ENCODE results near the gene GRIK4. TPM values are rescaled to one million over a fixed set of nuclear protein-coding genes. Genes with fewer than 3 reads are reported as not detected.

The GRIK4 gene
- total RNA-seq, 2 donors from 2014 or later: not detected

DNA sequence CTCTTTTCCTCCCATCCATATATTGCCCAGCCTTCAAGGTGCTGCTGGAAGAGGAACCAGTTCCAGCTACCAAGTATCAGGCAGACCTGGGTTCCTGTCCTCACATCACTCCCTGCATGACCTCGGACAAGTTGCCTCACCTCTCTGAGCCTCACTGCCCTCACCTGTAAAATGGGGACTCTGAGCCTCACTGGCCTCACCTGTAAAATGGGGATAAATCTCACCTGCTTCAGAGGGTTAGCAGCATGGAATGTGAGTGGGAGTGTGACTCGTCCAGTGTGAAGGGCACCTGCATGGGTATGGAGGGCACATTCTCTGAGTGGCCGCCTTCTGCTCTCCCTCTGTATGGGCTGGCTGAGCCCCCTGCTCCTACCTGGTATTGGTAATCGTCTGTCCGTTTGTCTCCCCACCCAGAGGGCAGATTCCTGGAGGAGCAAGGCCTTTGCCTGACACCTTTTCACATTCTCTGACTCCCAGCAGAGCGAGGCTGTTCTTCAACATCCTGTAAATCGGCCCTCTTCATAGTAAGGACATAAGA lies 3.7 kb downstream of the GRIK4 start:
- Mint-ChIP-seq H3K27me3 (peaks cover 48% of the 10 kb centered on the region), H3K4me3 (no peak overlapping the region), H3K4me1 (peaks cover 5% of the 10 kb centered on the region), H3K27ac (no peak overlapping the region), H3K36me3 (ENCODE audit: low read depth) (no peaks in the 10 kb centered on the region), H3K9me3 (no peaks in the 10 kb centered on the region)
- no peak for ATAC-seq (replicated peaks)

DNA sequence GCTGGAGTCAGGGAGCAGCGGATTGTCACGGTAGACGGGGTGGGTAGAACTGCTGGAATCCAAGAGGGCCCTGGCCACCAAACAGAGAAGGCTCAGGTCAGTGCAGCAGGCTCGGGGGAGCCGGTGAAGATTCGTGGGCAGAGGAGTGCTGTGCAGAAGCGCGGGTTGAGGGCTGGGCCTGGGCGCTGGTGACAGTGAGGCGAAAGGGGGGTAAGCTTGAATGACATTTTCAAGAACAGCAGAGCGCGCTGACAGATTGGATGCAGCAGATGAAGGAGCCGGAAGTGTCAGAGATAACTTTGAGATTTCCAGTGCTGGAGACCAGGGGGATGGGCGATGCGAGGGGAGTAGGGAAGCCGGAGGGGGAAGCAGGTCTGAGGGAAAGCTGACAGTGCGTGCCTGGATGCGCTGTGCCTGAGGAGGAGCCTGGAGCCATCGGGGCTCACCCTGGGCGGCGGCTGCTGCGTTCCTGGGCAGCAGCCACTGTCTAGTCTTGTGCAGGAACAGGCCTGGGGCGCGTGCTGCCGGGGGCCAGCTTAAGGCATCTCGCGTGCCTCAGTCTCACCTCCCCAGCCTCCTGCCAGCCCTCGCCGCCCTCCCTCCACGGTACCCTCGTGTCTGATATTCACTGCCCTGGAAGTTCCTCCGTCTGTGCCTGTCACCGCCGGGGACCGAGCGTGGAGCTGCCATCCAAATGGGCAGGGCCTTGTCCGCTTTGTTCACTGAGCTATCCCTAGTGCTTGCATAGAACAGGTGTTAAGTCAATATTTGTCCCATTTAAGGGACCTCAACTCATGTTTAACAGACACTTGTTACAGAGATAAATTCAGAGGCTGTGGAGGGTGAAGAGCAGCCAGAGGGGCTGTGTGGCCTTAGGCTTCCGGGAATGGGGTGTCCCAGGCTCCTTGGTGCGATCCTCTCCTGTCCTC lies 5.2 kb downstream of the GRIK4 start:
- H3K9me3 Mint-ChIP-seq: no peaks in the 10 kb centered on the region
- H3K27ac Mint-ChIP-seq: no peak overlapping the region
- no peaks in the 10 kb centered on the region for H3K4me1 Mint-ChIP-seq
- no peaks in the 10 kb centered on the region for H3K36me3 Mint-ChIP-seq (ENCODE audit: low read depth)
- H3K4me3 Mint-ChIP-seq: no peak overlapping the region
- H3K27me3 Mint-ChIP-seq: peaks cover 41% of the 10 kb centered on the region
- ATAC-seq (replicated peaks): no peak

DNA sequence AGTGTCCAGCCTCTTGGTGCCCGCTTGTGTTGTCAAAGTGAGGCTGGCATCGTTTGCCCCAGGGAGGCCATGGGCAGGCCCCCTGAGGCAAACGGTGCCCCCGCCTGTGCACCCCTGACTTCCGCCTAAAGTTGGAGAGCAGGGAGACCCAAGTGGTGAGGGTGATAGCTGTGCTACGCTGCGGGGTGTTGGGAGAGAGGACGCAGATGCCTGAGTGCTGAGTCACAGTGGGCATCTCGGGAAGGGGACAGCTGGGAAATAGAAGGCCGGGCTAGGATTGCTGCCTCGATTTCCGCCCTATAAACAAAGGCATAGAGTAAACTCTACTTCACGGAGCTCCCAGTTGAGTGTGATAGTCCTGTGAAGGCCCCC lies 5.8 kb downstream of the GRIK4 start:
- ATAC-seq (replicated peaks): no peak
- H3K36me3 Mint-ChIP-seq (ENCODE audit: low read depth): no peaks in the 10 kb centered on the region

DNA sequence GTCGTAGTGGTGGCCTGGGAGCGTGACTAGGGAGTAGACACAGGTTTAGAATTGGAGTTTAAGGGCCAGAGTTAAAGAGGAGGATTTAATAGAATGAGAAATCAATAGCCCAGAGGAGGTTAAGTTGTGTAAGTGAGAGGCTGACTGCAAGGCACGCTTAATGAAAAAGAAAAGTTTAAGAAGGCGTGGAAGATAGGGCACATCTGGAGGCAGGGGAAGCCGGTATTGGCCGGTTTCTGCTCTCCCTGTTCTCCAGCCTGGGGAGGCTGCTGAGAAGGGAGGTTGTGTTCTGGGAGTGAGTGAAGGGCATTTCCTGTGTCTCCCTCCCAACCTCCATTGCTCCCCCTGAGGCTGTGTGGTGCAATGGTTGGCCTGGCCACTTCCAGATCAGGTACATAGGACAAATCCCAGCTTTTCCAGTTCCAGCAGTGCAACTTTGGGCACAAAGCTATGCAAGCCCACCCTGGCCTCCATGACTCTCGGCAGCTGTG lies 6.3 kb downstream of the GRIK4 start:
- ATAC-seq (replicated peaks): no peak
- H3K27me3 Mint-ChIP-seq: peaks cover 44% of the 10 kb centered on the region
- no peaks in the 10 kb centered on the region for H3K9me3 Mint-ChIP-seq
- no peaks in the 10 kb centered on the region for H3K36me3 Mint-ChIP-seq (ENCODE audit: low read depth)
- H3K27ac Mint-ChIP-seq: no peak overlapping the region
- H3K4me3 Mint-ChIP-seq: no peak overlapping the region
- no peaks in the 10 kb centered on the region for H3K4me1 Mint-ChIP-seq

More for the DNA sequence above, 5.8 kb downstream of the GRIK4 start:
- Mint-ChIP-seq H3K27me3 (peaks cover 44% of the 10 kb centered on the region), H3K27ac (no peak overlapping the region), H3K9me3 (no peaks in the 10 kb centered on the region), H3K4me1 (no peaks in the 10 kb centered on the region), H3K4me3 (no peak overlapping the region)

DNA sequence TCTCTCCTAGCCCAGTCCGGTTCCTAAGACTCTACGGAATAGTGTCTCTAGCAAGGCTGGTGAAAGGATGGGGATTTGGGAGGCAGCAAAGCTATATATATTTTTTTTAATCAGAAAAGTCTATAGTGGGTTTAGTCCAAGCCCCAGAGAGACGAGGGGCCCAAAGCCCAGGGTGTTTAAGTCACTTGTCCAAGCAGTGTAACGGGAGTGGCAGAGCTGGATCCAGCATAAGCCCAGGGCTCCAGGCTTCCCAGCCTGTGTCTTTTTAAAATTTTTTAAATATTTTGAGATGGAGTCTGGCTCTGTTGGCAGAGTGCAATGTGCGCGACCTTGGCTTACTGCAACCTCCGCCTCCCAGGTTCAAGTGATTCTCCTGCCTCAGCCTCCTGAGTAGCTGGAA lies 6.8 kb downstream of the GRIK4 start:
- H3K27me3 Mint-ChIP-seq: peaks cover 38% of the 10 kb centered on the region
- no peaks in the 10 kb centered on the region for H3K36me3 Mint-ChIP-seq (ENCODE audit: low read depth)

DNA sequence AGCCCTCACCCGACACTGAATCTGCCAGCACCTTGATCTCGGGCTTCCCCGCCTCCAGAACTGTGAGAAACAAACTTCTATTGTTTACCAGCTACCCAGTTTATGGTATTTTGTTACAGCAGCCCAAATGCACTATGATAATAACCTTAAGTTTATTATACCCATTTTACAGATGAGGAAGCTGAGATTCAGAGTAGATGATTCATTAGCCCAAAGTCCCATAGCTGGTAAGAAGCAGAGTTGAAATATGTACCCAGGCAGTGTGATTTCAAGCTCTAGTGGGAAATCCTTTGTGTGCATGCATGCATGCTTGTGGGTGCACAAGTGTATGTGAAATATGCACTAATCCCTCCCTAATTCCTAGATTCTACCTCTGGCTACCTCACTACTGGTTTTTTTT lies 7.9 kb downstream of the GRIK4 start:
- Mint-ChIP-seq H3K36me3 (ENCODE audit: low read depth) (no peaks in the 10 kb centered on the region), H3K9me3 (no peaks in the 10 kb centered on the region), H3K27me3 (peaks cover 33% of the 10 kb centered on the region), H3K27ac (no peak overlapping the region), H3K4me3 (no peak overlapping the region), H3K4me1 (no peaks in the 10 kb centered on the region)
- ATAC-seq (replicated peaks): no peak

More for the DNA sequence above, 6.8 kb downstream of the GRIK4 start:
- Mint-ChIP-seq H3K9me3 (no peaks in the 10 kb centered on the region), H3K4me1 (no peaks in the 10 kb centered on the region), H3K4me3 (no peak overlapping the region), H3K27ac (no peak overlapping the region)
- no peak for ATAC-seq (replicated peaks)

DNA sequence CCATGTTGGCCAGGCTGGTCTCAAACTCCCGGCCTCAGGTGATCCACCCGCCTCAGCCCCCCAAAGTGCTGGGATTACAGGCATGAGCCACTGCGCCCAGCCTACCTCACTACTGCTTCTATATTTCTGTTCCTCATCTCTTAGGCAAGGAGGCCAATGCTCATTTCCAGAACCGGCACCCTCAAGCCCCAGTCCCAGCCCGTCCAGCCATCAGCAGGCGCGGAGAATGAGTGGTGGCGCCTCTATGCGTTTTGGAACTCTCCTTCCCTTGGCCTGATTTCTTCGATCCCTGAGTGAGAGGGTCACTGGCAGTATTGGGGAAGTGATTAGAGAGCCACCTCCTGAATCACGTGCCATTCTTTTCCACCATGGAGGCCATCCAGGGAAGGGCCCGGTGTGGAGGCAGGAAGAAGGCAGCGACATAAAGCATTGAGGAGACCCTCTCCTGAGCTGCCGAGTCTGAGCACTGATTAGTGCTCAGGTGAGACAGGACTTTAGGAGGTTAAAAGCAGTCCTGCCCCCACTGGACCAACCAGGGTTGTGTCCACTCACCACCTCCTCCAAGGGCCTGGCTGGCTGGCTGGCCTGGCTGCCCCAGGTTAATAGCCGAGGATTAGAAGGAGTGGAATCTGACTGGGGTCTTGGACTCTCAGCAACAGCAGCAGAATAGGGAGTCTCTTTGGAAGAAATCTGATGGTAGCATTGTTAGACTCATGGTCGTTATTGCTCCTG lies 8.7 kb downstream of the GRIK4 start:
- H3K4me1 Mint-ChIP-seq: no peaks in the 10 kb centered on the region
- no peak for ATAC-seq (replicated peaks)

DNA sequence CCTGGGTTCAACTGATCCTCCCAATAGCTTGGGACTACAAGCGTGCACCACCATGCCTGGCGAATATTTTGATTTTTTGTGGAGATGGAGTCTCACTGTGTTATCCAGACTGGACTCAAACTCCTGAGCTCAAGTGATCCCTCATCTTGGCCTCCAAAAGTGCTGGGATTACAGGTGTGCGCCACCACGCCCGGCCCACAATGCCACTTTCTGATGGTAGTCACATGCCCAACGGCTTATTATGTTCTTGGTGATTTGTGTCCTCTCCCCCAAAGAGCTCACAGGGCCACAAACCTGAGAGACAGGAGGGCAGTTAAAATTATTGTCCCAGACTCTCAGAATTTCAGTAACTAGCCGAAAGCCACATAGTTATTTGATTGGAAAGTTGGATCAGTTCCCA lies 9.6 kb downstream of the GRIK4 start:
- no peaks in the 10 kb centered on the region for H3K9me3 Mint-ChIP-seq
- H3K27me3 Mint-ChIP-seq: peaks cover 20% of the 10 kb centered on the region
- H3K4me1 Mint-ChIP-seq: no peaks in the 10 kb centered on the region
- no peak overlapping the region for H3K4me3 Mint-ChIP-seq
- H3K27ac Mint-ChIP-seq: no peak overlapping the region
- H3K36me3 Mint-ChIP-seq (ENCODE audit: low read depth): no peaks in the 10 kb centered on the region
- ATAC-seq (replicated peaks): no peak

More for the DNA sequence above, 8.7 kb downstream of the GRIK4 start:
- peaks cover 27% of the 10 kb centered on the region for H3K27me3 Mint-ChIP-seq
- no peaks in the 10 kb centered on the region for H3K36me3 Mint-ChIP-seq (ENCODE audit: low read depth)
- no peak overlapping the region for H3K4me3 Mint-ChIP-seq
- H3K9me3 Mint-ChIP-seq: no peaks in the 10 kb centered on the region
- no peak overlapping the region for H3K27ac Mint-ChIP-seq

DNA sequence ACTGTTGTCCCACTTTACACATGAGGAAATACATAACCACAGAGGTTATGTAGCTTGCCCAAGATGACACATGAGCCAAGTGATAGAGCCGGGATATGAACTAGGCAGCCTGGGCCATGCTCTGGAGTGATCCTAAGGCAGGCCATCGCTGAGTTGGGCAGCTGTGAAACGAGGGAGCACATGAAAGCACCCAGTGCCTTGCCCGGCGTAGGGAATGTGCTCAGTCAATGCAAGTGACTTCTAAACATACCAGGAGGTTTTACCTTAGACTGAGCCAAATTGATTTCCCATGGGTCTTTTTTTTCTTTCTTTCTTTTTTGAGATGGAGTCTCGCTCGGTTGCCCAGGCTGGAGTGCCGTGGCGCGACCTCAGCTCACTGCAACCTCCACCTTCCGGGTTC lies 10.5 kb downstream of the GRIK4 start:
- no peak overlapping the region for H3K4me3 Mint-ChIP-seq
- H3K4me1 Mint-ChIP-seq: no peaks in the 10 kb centered on the region
- no peak for ATAC-seq (replicated peaks)
- H3K9me3 Mint-ChIP-seq: no peaks in the 10 kb centered on the region
- no peak overlapping the region for H3K27ac Mint-ChIP-seq
- H3K36me3 Mint-ChIP-seq (ENCODE audit: low read depth): no peaks in the 10 kb centered on the region
- peaks cover 15% of the 10 kb centered on the region for H3K27me3 Mint-ChIP-seq

DNA sequence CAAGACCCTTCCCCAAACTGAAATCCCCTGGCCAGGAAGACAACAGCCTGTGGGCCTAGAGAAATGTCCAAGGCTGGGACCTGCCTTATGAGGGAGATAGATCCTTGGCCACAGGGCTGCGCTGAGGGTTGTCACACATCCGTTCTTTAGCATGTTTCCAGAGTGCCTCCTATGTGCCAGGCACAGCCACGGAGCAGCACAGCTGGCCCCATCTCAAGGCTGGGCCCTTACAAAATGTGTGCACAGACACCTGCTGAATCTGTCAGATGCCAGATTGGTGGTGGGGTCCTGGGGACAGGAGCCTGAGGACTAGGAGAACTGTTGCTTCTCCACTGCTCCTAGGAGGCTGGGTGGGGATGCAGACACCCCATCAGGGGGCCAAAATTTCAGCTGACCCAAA lies 11.2 kb downstream of the GRIK4 start:
- H3K4me3 Mint-ChIP-seq: no peak overlapping the region
- ATAC-seq (replicated peaks): no peak
- H3K27ac Mint-ChIP-seq: no peak overlapping the region
- H3K27me3 Mint-ChIP-seq: peaks cover 11% of the 10 kb centered on the region
- H3K36me3 Mint-ChIP-seq (ENCODE audit: low read depth): no peaks in the 10 kb centered on the region
- no peaks in the 10 kb centered on the region for H3K4me1 Mint-ChIP-seq
- H3K9me3 Mint-ChIP-seq: no peaks in the 10 kb centered on the region

DNA sequence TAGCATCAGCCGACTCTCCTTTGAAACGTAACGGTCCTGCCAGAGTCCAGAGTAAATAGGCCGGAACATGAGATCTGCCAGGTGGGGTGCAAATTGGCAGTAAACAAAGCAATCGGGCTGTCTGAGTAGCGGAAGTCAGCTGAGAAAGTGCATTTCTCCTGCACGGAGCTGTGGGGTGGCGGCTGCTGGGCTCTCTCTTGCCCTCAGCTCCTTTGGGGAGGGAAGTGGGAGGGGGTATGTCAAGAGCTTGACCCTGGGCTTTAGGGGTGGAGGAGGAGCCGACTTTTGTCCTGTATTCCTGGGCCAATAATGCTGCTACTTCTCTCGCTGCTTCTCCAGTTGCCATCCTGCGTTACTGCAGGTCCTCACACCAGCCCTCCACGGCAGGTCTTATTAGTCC lies 11.6 kb downstream of the GRIK4 start:
- H3K27me3 Mint-ChIP-seq: peaks cover 9% of the 10 kb centered on the region
- ATAC-seq (replicated peaks): no peak
- no peaks in the 10 kb centered on the region for H3K4me1 Mint-ChIP-seq
- H3K36me3 Mint-ChIP-seq (ENCODE audit: low read depth): no peaks in the 10 kb centered on the region
- H3K4me3 Mint-ChIP-seq: no peak overlapping the region
- H3K9me3 Mint-ChIP-seq: no peaks in the 10 kb centered on the region
- H3K27ac Mint-ChIP-seq: no peak overlapping the region

DNA sequence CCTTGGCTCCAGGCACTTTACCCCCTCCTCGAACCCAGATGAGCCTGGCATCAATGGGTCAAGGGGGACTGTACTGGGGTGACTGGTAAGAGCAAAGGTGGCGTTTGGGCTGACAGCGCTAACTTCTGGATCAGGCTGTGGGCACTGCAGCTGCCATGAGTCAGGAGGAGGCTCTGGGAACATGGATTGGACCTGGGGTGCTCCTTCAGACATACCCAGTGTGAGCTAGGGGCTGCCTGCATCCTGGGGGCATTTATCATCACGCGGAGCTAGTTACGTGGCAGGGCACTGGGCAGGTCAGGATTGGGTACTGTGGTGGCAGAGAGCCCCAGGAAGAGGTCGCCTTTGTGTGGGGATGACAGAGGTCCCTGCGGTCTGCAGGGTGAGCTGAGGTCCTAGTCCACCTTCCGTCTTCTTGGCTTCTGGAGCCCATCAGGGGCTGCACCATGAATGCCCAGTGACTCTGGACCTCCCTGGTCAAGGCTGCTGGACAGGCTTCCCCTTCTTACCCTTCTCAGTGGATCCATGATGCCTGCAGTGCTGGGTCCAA lies 13.1 kb downstream of the GRIK4 start:
- Mint-ChIP-seq H3K27me3 (peaks cover 17% of the 10 kb centered on the region), H3K4me3 (no peak overlapping the region), H3K36me3 (ENCODE audit: low read depth) (no peaks in the 10 kb centered on the region), H3K4me1 (no peaks in the 10 kb centered on the region), H3K9me3 (no peaks in the 10 kb centered on the region), H3K27ac (no peak overlapping the region)
- no peak for ATAC-seq (replicated peaks)

DNA sequence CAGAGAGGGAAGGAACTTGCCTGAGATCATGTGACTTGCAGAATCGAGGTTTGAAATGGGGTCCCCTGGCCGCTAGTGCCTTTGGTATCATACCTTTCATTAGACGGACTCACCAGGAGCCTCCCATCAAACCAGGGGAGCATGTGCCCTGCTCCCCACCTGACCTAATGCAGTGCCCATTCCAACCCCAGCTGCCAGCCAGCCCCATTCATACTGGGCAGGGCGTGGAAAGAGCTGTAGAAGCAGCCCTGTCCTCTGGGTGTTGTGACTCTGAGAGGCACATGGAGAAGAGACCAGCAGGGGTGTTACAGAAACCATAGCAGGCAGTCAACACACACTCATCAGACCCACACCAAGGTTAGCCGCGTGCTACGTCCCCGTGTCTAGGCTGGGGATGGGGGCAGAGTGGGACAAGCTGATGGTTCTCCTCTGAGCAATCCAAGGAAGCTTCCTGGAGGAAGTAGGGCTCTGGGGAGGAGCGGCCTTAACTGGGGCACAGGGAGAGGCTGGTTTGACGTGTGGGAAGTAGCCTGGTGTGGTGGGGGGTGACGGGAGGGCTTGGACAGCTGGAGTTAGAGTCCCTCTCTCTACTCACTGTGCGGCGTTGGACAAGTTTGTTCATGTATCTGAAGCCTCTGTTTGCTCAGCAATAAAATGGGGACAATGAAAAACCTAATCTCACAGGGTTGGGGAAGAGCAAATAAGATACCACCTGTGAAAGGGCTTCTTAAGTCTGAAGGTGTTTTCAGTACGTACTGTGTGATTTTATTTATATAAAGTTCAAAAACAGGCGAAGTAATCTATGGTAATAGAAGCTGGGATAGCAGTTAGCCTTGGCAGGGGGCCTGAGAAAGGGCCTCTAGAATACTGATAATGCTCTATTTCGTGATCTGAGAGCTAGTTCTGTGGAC lies 14.0 kb downstream of the GRIK4 start:
- Mint-ChIP-seq H3K27ac (no peak overlapping the region), H3K27me3 (peaks cover 20% of the 10 kb centered on the region), H3K36me3 (ENCODE audit: low read depth) (no peaks in the 10 kb centered on the region), H3K4me3 (no peak overlapping the region), H3K4me1 (no peaks in the 10 kb centered on the region), H3K9me3 (no peaks in the 10 kb centered on the region)
- ATAC-seq (replicated peaks): no peak

DNA sequence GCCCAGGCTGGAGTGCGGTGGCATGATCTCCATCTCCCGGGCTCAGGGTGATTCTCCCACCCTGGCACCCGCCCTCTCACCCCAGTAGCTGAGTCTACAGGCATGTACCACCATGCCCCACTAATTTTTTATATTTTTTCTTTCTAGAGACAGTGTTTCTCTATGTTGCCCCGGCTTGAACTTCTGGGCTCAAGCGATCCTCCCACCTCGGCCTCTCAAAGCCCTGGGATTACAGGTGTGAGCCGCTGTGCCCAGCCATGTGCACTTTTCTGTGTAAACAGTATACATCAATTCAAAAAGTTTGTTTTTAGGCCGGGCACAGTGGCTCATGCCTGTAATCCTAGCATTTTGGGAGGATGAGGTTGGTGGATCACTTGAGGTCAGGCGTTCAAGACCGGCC lies 14.7 kb downstream of the GRIK4 start:
- no peak for ATAC-seq (replicated peaks)
- no peaks in the 10 kb centered on the region for H3K9me3 Mint-ChIP-seq
- H3K4me1 Mint-ChIP-seq: no peaks in the 10 kb centered on the region
- no peak overlapping the region for H3K4me3 Mint-ChIP-seq
- H3K36me3 Mint-ChIP-seq (ENCODE audit: low read depth): no peaks in the 10 kb centered on the region
- H3K27me3 Mint-ChIP-seq: peaks cover 25% of the 10 kb centered on the region
- no peak overlapping the region for H3K27ac Mint-ChIP-seq

Measured in activated T-helper 17 cell treated with anti-CD3 and anti-CD28 coated beads, Interleukin-2, amount 50 U/mL, for 72 hours (primary cell).